ENCODE results near the gene GLCCI1. TPM values are rescaled to one million over a fixed set of nuclear protein-coding genes. Genes with fewer than 3 reads are reported as not detected.
"Not testable (repeated sequence)": the region's sequence is repeated elsewhere in the genome, so short reads cannot be mapped to it uniquely, and the experiment has no call there.

Gene GLCCI1
- total and polyA plus RNA-seq, 10 of the 15 experiments (the other 5 are each of a cell fraction or from before 2014, with no cell fraction given): 12.6 to 92.0 (median 27.6) TPM

- TF ChIP-seq ZNF592 (IDR thresholded peaks at IDR 0.05): no peak
These were observed 91.6 kb downstream of the GLCCI1 start (continued) for GRCh38 chr7:8060241-8060640.

- ChIA-PET SMC1A (ENCODE audit: uncharacterized antibody, unreplicated experiment) (interaction anchor here (1.3 to 1.5 kb wide), 2 partner anchors 11 to 50 kb away, joined by 3 read pairs; no protein-coding TSS in a partner anchor), RAD21 (ENCODE audit: unreplicated experiment) (interaction anchor here (0.8 kb wide), 1 partner anchor 127 kb away, joined by 4 read pairs; no protein-coding TSS in a partner anchor), POLR2A (interaction anchor here (0.9 kb wide), 1 partner anchor 9 kb away, joined by 3 read pairs; no protein-coding TSS in a partner anchor)
- 88% methylated on average over 4 of the region's 5 CpGs for WGBS (ENCODE audit: insufficient coverage, insufficient replicate concordance, low lambda C conversion rate, missing lambda C conversion rate)
- FAIRE-seq; BruUV-seq (replicated peaks); H4K20me1 ChIP-seq (ENCODE audit: control insufficient read depth, insufficient read depth); H3K4me3 ChIP-seq; in situ Hi-C loops (cut with MboI); H3K9me3 ChIP-seq (replicated peaks; ENCODE audit: control insufficient read depth, insufficient read depth, low read length); H3K27ac ChIP-seq (ENCODE audit: control insufficient read depth, insufficient read depth); H2AFZ ChIP-seq (ENCODE audit: control insufficient read depth, low read depth, low read length); intact Hi-C loops (cut with micrococcal nuclease; ENCODE audit: unreplicated experiment); CTCF ChIA-PET; H3K4me2 ChIP-seq (ENCODE audit: control insufficient read depth, insufficient read depth); DNase-seq (ENCODE audit: low read depth, low spot score); H3K9ac ChIP-seq (ENCODE audit: control insufficient read depth, insufficient read depth, low read length); H3K4me1 ChIP-seq (ENCODE audit: control insufficient read depth, insufficient read depth, low read length); ATAC-seq; H3K27me3 ChIP-seq (replicated peaks in 1 of 2; ENCODE audit: control insufficient read depth in 2 of 2, insufficient read depth in 2 of 2, low read length in 1 of 2): not testable (repeated sequence)
- Histone ChIP-seq H3K36me3 (ENCODE audit: control insufficient read depth in 2 of 2, insufficient read depth in 2 of 2, low read length in 1 of 2) (peaks cover 0 to 17% of the 10 kb centered on the region in 2 experiments; a peak in 3 of 4 replicates), H3K79me2 (ENCODE audit: control insufficient read depth, insufficient read depth, low read length) (peaks cover 17% of the 10 kb centered on the region)
These were observed 94.7 kb downstream of the GLCCI1 start for GRCh38 chr7:8063300-8063699.
